Keratinocyte (primary cell): ENCODE measurements around the gene RIPOR2. TPM values are rescaled to one million over a fixed set of nuclear protein-coding genes. Genes with fewer than 3 reads are reported as not detected.

ENCODE experiments used
- DNase-seq: peaks from one replicate; pipeline ENCODE4 v3.0.0-alpha.2; 2011; ENCODE audit warnings: low read depth, missing footprints, low spot score
- FAIRE-seq: peaks from 2 replicates; lab custom pipeline; 2011; peaks lifted over from hg19 to GRCh38; lab: Jason Lieb, UNC
- H2AFZ ChIP-seq: 2 replicates; pipeline ENCODE4 v1.6.0; 2012; ENCODE audit warnings: low read length, control low read depth, inconsistent platforms; ENCODE audit not compliant: control insufficient read depth
- H3K27ac ChIP-seq: 2 replicates; pipeline ENCODE4 v1.5.1; 2011; ENCODE audit warnings: low read length; ENCODE audit not compliant: control insufficient read depth, insufficient read depth
- H3K27me3 ChIP-seq: 3 replicates; pipeline ENCODE4 v1.6.0; 2011; ENCODE audit warnings: low read length; ENCODE audit not compliant: control insufficient read depth, insufficient read depth; ENCODE audit errors: extremely low read depth
- H3K36me3 ChIP-seq, 2 experiments: 2 replicates in 1 of 2; 3 replicates in 1 of 2; pipeline ENCODE4 v1.5.1; 2011; ENCODE audit warnings: low read length in 2 of 2, mild to moderate bottlenecking in 1 of 2; ENCODE audit not compliant: control insufficient read depth in 2 of 2, insufficient read depth in 2 of 2; ENCODE audit errors: extremely low read depth in 1 of 2
- H3K4me1 ChIP-seq: 3 replicates; pipeline ENCODE4 v1.5.1; 2011; ENCODE audit warnings: low read length; ENCODE audit not compliant: control insufficient read depth, insufficient read depth; ENCODE audit errors: extremely low read depth
- H3K4me2 ChIP-seq: 3 replicates; pipeline ENCODE4 v1.6.0; 2011; ENCODE audit warnings: low read depth, low read length; ENCODE audit not compliant: control insufficient read depth, insufficient read depth; ENCODE audit errors: extremely low read depth
- H3K4me3 ChIP-seq, 3 experiments: fragments of 200-600 bp in 1 of 3; sonication (generic) in 1 of 3; 2 replicates in 2 of 3; 3 replicates in 1 of 3; pipeline ENCODE4 v1.5.1; 2011 to 2016; ENCODE audit warnings: low read length in 3 of 3, mild to moderate bottlenecking in 3 of 3, control low read depth in 2 of 3, inconsistent platforms in 1 of 3, low read depth in 1 of 3, mixed read lengths in 1 of 3, mixed run types in 1 of 3, moderate library complexity in 1 of 3; ENCODE audit not compliant: control insufficient read depth in 2 of 3, insufficient read depth in 2 of 3; ENCODE audit errors: extremely low read depth in 1 of 3
- H3K79me2 ChIP-seq: 2 replicates; pipeline ENCODE4 v1.6.0; 2012; ENCODE audit warnings: low read length; ENCODE audit not compliant: control insufficient read depth, insufficient read depth
- H3K9ac ChIP-seq: 3 replicates; pipeline ENCODE4 v1.6.0; 2011; ENCODE audit warnings: low read length; ENCODE audit not compliant: control insufficient read depth, insufficient read depth; ENCODE audit errors: extremely low read depth
- H3K9me1 ChIP-seq: 3 replicates; pipeline ENCODE4 v1.6.0; 2011; ENCODE audit warnings: low read length; ENCODE audit not compliant: control insufficient read depth, insufficient read depth; ENCODE audit errors: extremely low read depth
- H3K9me3 ChIP-seq: 2 replicates; pipeline ENCODE4 v1.5.1; 2012; ENCODE audit warnings: low read depth, low read length; ENCODE audit not compliant: control insufficient read depth
- H4K20me1 ChIP-seq: 3 replicates; pipeline ENCODE4 v1.6.0; 2011; ENCODE audit warnings: low read length; ENCODE audit not compliant: control insufficient read depth, insufficient read depth; ENCODE audit errors: extremely low read depth
- CTCF ChIP-seq, 3 experiments: IDR thresholded peaks in 1 of 3; conservative IDR thresholded peaks in 1 of 3; optimal IDR thresholded peaks in 1 of 3; 2 replicates in 2 of 3; 3 replicates in 1 of 3; pipeline versions ENCODE3 to v1.5.1; 2011; ENCODE audit warnings: low read length in 3 of 3, mild to moderate bottlenecking in 3 of 3, moderate library complexity in 2 of 3, control low read depth in 1 of 3, inconsistent platforms in 1 of 3; ENCODE audit not compliant: insufficient read depth in 2 of 3; ENCODE audit errors: extremely low read depth in 1 of 3
- EZH2 ChIP-seq: IDR thresholded peaks from one replicate; pipeline ENCODE4 v1.6.1; 2012; ENCODE audit warnings: inconsistent platforms, mild to moderate bottlenecking, low read length, moderate library complexity
- dilution Hi-C: fragments of 300-500 bp; cut with MboI; formaldehyde crosslinking; loops from one replicate; pipeline ENCODE4 v1.7.0; 2020; ENCODE audit warnings: low sequenced_read_pairs; ENCODE audit not compliant: extremely low pct_ligation_motif_present
- polyA plus RNA-seq, 5 experiments: library from polyadenylated mRNA; depleted of rRNA in 3 of 5; stranded (reverse) in 3 of 5; stranded (forward) in 1 of 5; unstranded in 1 of 5; fragments of >200 nt; gene quantifications; 1 replicate in 1 of 5; 2 replicates in 3 of 5; 3 replicates in 1 of 5; pipeline versions ENCODE4 v1.2.1 to v1.2.3, GENCODE V29; 2011 to 2012; ENCODE audit warnings: missing spikeins in 2 of 5, low read depth in 1 of 5, low replicate concordance in 1 of 5

Gene RIPOR2
- polyA plus RNA-seq, 1 donor (not counting 4 experiments of a cell fraction or from before 2014, with no cell fraction given) = 0.07 TPM

GRCh38 chr6:24933868-24934401, 1.8 kb downstream of the RIPOR2 start:
- Histone ChIP-seq H3K4me3 (no peak overlapping the region), H4K20me1 (no peaks in the 10 kb centered on the region), H3K4me1 (peaks cover 11% of the 10 kb centered on the region), H3K27me3 (no peaks in the 10 kb centered on the region), H3K4me2 (no peak overlapping the region), H3K9me3 (no peaks in the 10 kb centered on the region), H3K9me1 (no peaks in the 10 kb centered on the region), H3K27ac (no peak overlapping the region), H3K36me3 (no peaks in the 10 kb centered on the region), H3K9ac (no peak overlapping the region), H3K79me2 (no peaks in the 10 kb centered on the region), H2AFZ (no peak overlapping the region)
- FAIRE-seq (no peak), DNase-seq (no peak)
- dilution Hi-C loops = no loop called here
- TF ChIP-seq CTCF (optimal IDR thresholded peaks at IDR 0.05 in 1 of 3, IDR thresholded peaks at IDR 0.05 in 1 of 3, conservative IDR thresholded peaks at IDR 0.05 in 1 of 3; ENCODE audit: extremely low read depth in 1 of 3, insufficient read depth in 2 of 3, low read length in 3 of 3) = peak; percentile 48 to 62 (median 56)
- TF ChIP-seq EZH2 = no peak

- no peaks in the 10 kb centered on the region for H3K27me3 ChIP-seq
- no peaks in the 10 kb centered on the region for H3K79me2 ChIP-seq
- no peak overlapping the region for H2AFZ ChIP-seq
- H3K4me1 ChIP-seq = peaks cover 11% of the 10 kb centered on the region
- H3K9ac ChIP-seq = no peak overlapping the region
- dilution Hi-C loops = no loop called here
- no peaks in the 10 kb centered on the region for H4K20me1 ChIP-seq
- FAIRE-seq = no peak
- peak overlapping the region; percentile 27 for H3K4me2 ChIP-seq
- H3K27ac ChIP-seq = no peak overlapping the region
- H3K9me3 ChIP-seq = no peaks in the 10 kb centered on the region
- no peak overlapping the region for H3K4me3 ChIP-seq
- no peaks in the 10 kb centered on the region for H3K9me1 ChIP-seq
- TF ChIP-seq CTCF (optimal IDR thresholded peaks at IDR 0.05 in 1 of 3, IDR thresholded peaks at IDR 0.05 in 1 of 3, conservative IDR thresholded peaks at IDR 0.05 in 1 of 3; ENCODE audit: extremely low read depth in 1 of 3, insufficient read depth in 2 of 3, low read length in 3 of 3) = no peak
- H3K36me3 ChIP-seq = no peaks in the 10 kb centered on the region
- no peak for DNase-seq
Measured at GRCh38 chr6:24933266-24933665, 2.5 kb downstream of the RIPOR2 start.
